GM23248 (cell line): Measurements from ENCODE around the gene SLC13A2.

ENCODE experiments used
- EZH2 ChIP-seq: fragments of 200-600 bp; sonication (generic); IDR thresholded peaks from 2 replicates; pipeline ENCODE4 v1.6.1; 2018; ENCODE audit warnings: antibody characterized with exemption, mild to moderate bottlenecking; ENCODE audit not compliant: insufficient read depth, poor library complexity, severe bottlenecking
- EZH2phosphoT487 ChIP-seq: fragments of 200-600 bp; sonication (generic); IDR thresholded peaks from 2 replicates; pipeline ENCODE4 v1.6.1; 2018; ENCODE audit warnings: antibody characterized with exemption, moderate library complexity, mild to moderate bottlenecking, low read depth; ENCODE audit not compliant: insufficient read depth

GRCh38 chr17:28460901-28461300 lies 12.5 kb upstream of the SLC13A2 start:
- no peak for TF ChIP-seq EZH2
- TF ChIP-seq EZH2phosphoT487: no peak
